ENCODE data around the gene FOSB.

DNA sequence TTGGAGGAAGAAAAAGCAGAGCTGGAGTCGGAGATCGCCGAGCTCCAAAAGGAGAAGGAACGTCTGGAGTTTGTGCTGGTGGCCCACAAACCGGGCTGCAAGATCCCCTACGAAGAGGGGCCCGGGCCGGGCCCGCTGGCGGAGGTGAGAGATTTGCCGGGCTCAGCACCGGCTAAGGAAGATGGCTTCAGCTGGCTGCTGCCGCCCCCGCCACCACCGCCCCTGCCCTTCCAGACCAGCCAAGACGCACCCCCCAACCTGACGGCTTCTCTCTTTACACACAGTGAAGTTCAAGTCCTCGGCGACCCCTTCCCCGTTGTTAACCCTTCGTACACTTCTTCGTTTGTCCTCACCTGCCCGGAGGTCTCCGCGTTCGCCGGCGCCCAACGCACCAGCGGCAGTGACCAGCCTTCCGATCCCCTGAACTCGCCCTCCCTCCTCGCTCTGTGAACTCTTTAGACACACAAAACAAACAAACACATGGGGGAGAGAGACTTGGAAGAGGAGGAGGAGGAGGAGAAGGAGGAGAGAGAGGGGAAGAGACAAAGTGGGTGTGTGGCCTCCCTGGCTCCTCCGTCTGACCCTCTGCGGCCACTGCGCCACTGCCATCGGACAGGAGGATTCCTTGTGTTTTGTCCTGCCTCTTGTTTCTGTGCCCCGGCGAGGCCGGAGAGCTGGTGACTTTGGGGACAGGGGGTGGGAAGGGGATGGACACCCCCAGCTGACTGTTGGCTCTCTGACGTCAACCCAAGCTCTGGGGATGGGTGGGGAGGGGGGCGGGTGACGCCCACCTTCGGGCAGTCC is 5.0 kb downstream of the FOSB start:
- TF ChIP-seq EP300 (conservative IDR thresholded peaks at IDR 0.05; ENCODE audit: poor library complexity, severe bottlenecking) = no peak
- TF ChIP-seq, protein P1, sequence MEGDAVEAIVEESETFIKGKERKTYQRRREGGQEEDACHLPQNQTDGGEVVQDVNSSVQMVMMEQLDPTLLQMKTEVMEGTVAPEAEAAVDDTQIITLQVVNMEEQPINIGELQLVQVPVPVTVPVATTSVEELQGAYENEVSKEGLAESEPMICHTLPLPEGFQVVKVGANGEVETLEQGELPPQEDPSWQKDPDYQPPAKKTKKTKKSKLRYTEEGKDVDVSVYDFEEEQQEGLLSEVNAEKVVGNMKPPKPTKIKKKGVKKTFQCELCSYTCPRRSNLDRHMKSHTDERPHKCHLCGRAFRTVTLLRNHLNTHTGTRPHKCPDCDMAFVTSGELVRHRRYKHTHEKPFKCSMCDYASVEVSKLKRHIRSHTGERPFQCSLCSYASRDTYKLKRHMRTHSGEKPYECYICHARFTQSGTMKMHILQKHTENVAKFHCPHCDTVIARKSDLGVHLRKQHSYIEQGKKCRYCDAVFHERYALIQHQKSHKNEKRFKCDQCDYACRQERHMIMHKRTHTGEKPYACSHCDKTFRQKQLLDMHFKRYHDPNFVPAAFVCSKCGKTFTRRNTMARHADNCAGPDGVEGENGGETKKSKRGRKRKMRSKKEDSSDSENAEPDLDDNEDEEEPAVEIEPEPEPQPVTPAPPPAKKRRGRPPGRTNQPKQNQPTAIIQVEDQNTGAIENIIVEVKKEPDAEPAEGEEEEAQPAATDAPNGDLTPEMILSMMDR (IDR thresholded peaks at IDR 0.05; ENCODE audit: poor library complexity, severe bottlenecking) = no peak
- TF ChIP-seq EZH2 (IDR thresholded peaks at IDR 0.05; ENCODE audit: borderline replicate concordance, insufficient read depth, low read length, poor library complexity, severe bottlenecking) = no peak
- no peak for TF ChIP-seq TAF1 (IDR thresholded peaks at IDR 0.05; ENCODE audit: low read depth)
- TF ChIP-seq SMC3 (conservative IDR thresholded peaks at IDR 0.05; ENCODE audit: poor library complexity) = no peak
- TF ChIP-seq MXI1 (conservative IDR thresholded peaks at IDR 0.05; ENCODE audit: poor library complexity, severe bottlenecking) = no peak
- TF ChIP-seq RAD21 (conservative IDR thresholded peaks at IDR 0.05) = no peak
